HG02588 (cell line): Measurements from ENCODE around the gene ALLC.
"Not testable (repeated sequence)": the region's sequence is repeated elsewhere in the genome, so short reads cannot be mapped to it uniquely, and the experiment has no call there.

Source experiments
- ATAC-seq: cut with Tn5 transposase; IDR thresholded peaks from one replicate; pipeline ENCODE4 v1.9.1; 2021; ENCODE audit warnings: mild to moderate bottlenecking, moderate library complexity; ENCODE audit not compliant: unreplicated experiment

ALLC gene

GRCh38 chr2:3654011-3654410 lies 4.0 kb upstream of the ALLC start:
- ATAC-seq, result no peak

- ATAC-seq, result no peak
Measured at GRCh38 chr2:3654531-3655225, 3.3 kb upstream of the ALLC start.

DNA sequence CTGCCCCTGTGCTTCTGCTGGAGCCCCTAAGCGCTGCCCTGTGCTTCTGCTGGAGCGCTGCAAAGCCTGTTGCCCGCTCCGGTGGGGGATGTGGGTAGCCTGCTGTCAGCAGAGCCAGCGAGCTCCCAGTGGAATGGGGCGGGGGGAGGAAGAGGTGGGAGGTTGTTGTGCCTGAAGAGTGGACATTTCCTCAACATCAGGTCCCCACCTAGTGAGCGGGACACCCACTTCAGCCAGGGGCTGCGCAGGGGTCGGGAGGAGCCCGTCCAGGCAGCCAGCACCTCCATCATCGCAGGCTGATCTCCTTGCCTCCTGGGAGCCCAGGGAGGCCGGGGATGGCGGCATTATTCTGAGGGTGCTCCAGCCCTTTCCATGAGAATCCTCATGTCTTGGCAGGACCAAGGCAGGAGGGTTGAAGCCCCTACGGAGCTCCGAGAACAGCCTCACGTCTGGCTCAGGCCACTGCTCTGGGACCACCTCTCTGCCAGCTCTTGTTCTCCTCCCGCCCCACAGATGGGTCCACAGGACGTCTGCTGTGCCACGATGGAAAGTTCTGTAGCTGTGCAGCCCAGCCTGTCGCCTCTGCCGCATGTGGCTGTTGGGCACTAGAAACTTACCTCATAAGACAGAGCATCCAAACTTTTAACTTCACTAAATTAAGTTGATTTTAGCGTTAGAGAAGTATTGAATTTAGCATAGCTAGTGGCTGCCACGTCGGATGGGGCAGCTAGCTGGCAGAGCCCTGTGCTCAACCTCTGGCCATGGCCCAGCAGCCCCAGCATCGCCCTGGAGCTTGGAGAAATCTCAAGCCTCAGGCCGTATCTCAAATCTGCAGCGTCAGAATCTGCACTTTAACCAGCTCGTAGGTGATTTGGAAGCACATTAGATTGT lies 1.9 kb upstream of the ALLC start:
- ATAC-seq, result no peak

DNA sequence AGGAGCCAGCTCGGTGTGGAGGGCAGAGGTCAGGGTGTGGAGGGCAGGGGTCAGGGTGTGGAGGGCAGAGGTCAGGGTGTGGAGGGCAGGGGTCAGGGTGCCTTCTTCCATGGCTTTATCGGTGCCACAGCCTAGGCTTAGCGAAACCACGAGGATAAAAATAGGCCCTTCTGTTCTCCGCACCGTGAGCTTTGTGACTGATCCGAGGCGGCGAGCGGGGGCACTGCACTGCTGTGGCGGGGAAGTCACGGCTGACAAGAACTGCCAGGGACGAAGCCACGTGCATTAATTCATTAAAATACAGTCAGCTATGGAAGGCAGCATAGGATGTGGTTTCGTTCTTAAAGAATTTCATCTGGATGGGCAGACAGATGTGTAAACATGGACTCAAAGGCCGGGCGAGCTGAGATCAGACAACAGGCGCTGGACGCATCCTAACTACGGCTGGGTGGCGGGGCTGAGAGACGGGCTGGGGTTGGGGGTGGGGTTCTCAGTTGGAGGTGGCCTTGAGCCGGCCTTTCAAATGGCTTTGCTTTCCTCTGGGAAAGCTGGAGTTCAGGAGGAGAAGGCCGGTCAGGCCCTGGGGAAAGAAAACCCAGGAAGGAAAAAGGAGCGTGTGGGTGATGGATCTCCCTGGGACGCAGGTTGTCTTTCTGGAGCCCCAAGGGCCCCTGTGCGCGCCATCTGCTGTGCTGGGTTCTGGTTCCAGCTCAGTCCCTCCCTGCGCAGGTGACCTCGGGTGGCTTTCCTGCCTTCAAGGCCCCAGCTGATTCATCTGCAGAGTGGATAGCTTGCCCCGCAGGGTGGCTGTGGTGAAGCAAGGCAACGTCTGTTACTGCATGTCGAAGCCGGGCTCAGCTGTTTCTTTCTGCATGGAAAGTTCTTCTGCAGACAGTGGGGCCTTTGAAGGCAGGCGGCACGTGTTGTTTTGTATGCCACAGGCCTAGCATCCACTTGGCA lies 958 bp upstream of the ALLC start:
- ATAC-seq, result no peak

- ATAC-seq, result no peak
Measured at GRCh38 chr2:3659447-3660432, 1.7 kb downstream of the ALLC start.

GRCh38 chr2:3660640-3661039 lies 2.6 kb downstream of the ALLC start:
- not testable (repeated sequence) for ATAC-seq

DNA sequence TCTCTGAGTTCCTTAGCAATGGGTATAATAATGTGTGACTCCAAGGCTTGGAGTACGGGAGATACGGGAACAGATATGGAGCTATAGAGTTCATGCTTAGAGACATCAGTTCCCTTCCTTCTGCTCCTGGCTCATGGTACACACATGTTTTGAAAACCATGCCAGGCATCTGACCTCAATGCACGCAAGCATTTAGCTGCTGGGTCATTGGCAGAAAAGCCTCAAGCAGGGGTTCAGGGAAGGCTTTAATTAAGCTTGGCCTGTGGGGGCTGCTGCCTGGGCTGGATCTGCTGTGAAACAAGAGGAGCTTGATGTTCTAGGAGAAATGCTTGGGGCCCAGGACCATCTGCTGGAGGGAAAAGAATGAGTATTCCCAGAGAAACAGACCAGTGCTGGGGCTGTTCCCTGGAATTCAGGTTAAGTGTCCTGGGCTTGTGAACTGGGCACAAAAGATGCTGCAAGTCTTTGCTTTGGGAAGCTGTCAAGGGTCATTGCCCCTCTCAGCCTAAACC lies 3.2 kb downstream of the ALLC start:
- ATAC-seq, result no peak

DNA sequence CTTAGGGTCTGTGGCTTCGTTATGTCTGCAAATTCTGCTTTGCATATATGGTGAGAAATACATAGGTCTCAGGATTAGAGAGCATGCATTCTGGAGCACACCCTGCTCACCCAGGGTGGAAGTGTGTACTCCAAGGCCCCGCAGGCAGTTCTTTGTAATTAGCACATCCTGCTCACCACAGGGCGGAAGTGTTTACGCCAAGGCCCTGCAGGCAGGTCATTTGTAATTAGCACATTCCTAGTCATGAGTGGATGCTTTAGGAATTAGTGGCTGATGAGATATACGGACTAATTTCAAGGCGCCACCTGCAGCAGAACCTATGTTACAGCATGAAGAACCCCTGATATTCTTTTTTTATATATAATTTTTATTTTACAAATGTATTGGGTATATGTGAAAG lies 4.2 kb downstream of the ALLC start:
- ATAC-seq, result no peak

DNA sequence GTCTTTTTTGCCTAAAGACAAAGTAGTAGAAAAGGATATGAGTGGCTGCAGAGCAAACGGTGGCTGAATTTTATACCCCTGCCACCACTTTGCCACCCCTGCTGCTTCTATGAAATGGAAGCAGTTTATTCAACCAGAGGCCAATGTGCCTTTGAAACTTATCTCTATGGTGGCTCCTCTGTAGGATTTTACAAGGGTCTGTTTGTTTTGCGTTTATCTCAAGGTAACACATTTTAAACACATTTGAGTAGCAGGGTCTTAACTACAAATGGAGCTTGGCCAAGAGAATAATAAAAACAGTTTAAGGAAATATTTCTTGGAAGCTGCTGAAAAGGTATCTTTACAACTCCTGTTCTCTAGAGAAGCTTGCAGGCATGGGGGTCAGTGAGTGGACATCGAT lies 6.1 kb downstream of the ALLC start:
- ATAC-seq, result no peak

DNA sequence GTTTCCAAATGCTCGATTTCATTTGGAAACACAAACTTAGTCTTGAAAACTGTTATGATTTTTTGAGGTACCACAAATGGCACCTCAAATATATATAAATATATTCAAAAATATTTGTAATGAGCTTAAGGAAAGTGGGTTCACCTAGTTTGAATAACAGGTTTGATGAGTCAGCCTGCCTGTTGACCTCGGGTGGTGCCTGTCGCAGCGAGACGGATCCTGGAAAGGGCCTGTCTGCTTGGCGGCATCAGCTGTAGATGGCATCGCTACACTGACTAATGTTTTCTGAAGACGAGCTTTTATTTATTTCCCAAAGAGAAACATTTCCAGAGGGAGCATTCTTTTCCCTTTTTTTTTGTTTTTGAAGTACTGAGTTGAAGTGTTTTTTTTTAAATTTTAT lies 6.9 kb downstream of the ALLC start:
- no peak for ATAC-seq

- no peak for ATAC-seq
Measured at GRCh38 chr2:3665886-3666612, 8.0 kb downstream of the ALLC start.

- no peak for ATAC-seq
Measured at GRCh38 chr2:3666613-3666975, 8.6 kb downstream of the ALLC start.

GRCh38 chr2:3667151-3667631 lies 9.2 kb downstream of the ALLC start:
- ATAC-seq, result no peak

GRCh38 chr2:3669656-3670055 lies 11.7 kb downstream of the ALLC start:
- no peak for ATAC-seq

DNA sequence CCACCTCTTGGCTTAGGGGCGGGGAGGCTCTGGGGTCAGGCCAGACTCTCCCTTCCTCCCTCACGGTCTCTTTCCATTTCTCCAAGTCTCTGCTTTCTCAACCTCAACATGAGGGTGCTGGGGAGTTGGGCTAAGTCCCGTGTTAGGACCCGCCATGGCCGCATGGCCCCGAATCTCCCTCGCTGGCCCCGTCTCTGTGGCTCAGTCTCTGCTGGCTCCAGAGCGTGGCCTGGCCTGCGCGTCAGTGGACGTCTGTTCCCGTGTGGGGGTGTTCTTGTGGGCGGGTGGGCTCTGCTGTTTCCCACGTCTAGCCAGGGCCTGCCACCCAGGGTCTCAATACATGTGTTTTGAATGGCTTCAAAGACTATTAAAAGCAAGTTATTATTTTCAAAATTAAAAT lies 12.4 kb downstream of the ALLC start:
- ATAC-seq, result no peak

- no peak for ATAC-seq
Measured at GRCh38 chr2:3670941-3671340, 12.9 kb downstream of the ALLC start.

DNA sequence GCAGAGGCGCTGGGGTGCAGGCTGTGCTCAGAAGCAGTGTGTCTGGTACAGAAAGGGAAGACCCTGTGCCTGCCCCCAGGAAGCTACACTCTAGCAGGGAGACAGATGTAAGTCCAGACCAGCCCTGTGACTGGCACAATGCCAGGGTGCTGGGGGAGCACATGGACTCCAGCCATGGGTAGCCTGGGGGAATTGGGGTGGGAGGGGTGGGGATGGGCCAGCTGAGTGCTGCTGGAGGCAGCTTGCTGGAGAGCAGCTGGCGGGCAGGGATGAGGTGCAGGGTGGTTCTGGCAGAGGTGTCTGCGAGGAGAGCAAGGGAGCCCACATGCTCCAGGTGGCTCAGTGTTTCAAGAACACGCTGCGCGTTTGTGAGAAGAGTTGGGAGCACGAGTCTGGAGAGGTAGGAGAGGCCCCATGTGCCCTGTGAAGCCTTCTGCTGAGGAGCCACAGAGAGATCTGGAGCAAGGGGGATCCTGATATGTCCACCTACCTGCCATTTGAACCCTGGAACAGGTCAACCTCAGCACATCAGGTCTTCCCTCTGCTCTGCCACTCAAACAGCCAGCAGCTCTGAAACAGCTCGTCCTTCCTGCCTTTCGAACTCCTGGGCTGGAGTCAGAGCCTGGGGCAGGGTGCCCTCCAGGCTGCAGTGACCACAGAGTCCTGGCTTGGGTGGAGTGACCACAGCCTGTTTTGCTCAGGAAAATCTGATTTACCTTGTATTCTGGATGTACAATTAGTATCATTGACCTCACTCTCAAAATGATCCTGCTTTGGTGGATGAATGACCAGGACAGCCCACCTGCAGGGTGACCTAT lies 15.1 kb downstream of the ALLC start:
- ATAC-seq, result no peak
